ENCODE results near the gene CHST14. TPM values are rescaled to one million over a fixed set of nuclear protein-coding genes. Genes with fewer than 3 reads are reported as not detected.
"Not testable (repeated sequence)": the region's sequence is repeated elsewhere in the genome, so short reads cannot be mapped to it uniquely, and the experiment has no call there.

The CHST14 gene
- polyA plus RNA-seq, 6 donors from 2014 or later = 1.4 to 3.2 (median 2.2) TPM

DNA sequence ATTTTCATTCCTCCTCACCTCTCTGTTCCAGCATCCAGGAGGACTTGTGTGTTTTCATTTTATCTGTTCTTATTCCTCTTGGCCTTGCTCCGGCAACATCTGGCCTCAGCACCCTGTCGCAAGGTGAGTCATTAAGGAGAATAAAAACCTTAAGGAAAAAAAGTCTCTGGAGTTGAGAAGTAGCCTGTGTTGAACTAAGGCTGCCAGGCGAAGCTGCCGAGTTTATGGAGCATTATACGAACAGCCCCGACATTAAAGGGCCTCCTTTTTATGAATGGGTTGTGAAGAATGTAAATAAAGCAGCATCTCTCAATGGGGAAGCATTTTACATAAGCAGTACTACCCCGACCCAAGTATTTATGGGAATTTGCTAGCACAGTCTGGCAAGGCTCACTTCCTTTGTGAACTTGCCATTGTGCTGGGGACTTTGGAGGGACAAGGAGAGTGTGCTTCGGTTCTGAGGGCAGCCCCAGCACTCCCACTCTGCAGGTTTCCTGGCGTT, 25.3 kb upstream of the CHST14 start:
- H3K27me3 Mint-ChIP-seq = no peaks in the 10 kb centered on the region
- peaks cover 34 to 55% (median 46%) of the 10 kb centered on the region in 3 donors for H3K4me1 Mint-ChIP-seq
- no peak for DNase-seq
- no peak overlapping the region for H3K27ac Mint-ChIP-seq
- peak overlapping the region in 1 of 8 donors; percentile 7 for H3K4me3 Mint-ChIP-seq
- no peak for ATAC-seq (ENCODE audit: low read depth in 2 of 2)
- no peaks in the 10 kb centered on the region for H3K36me3 Mint-ChIP-seq
- no peaks in the 10 kb centered on the region for H3K9me3 Mint-ChIP-seq

DNA sequence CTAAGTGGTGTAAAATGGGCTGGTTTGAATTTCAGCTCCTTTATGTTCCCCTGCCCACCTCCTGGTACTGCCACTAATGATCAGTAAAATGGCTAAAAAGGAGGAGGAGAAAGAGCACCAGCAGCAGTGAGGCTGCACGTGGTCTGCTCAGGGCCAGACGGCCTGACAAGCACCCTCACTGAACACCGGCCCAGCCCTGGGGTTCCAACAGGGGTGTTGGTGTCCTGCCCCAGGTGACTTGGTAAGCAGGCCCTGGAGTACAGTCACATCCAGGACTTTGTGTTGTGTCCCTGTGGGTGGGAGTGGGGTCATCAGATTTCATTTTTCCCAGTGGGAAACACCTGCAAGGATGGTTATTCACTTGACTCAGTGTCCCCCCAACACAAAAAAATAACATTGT, 24.6 kb upstream of the CHST14 start:
- DNase-seq (no peak), ATAC-seq (ENCODE audit: low read depth in 2 of 2) (no peak)
- Mint-ChIP-seq H3K4me3 (no peak overlapping the region), H3K9me3 (no peaks in the 10 kb centered on the region), H3K27me3 (no peaks in the 10 kb centered on the region), H3K36me3 (no peaks in the 10 kb centered on the region), H3K27ac (no peak overlapping the region), H3K4me1 (peaks cover 32 to 58% (median 49%) of the 10 kb centered on the region in 3 donors)

DNA sequence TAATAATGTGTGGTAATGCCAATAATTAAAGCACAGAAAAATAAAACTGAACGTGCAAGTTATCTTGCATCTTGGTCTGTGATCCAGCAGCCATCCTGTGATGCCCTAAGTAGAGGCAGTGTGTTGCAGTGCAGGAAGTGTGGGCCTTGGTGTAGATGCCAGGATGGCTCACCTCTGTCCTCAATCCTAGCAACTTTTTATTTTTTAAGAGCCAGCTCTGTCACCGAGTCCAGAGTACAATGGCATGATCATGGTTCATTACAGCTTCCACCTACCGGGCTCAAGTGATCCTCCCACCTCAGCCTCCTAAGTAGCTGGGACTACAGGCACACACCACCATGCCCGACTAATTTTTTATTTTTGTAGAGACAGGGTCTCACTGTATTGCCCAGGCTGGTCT, 22.4 kb upstream of the CHST14 start:
- DNase-seq (no peak), ATAC-seq (ENCODE audit: low read depth in 2 of 2) (no peak)
- no peaks in the 10 kb centered on the region for H3K36me3 Mint-ChIP-seq
- peaks cover 43 to 69% (median 60%) of the 10 kb centered on the region in 3 donors for H3K4me1 Mint-ChIP-seq
- no peak overlapping the region for H3K4me3 Mint-ChIP-seq
- no peaks in the 10 kb centered on the region for H3K9me3 Mint-ChIP-seq
- no peaks in the 10 kb centered on the region for H3K27me3 Mint-ChIP-seq
- no peak overlapping the region for H3K27ac Mint-ChIP-seq

DNA sequence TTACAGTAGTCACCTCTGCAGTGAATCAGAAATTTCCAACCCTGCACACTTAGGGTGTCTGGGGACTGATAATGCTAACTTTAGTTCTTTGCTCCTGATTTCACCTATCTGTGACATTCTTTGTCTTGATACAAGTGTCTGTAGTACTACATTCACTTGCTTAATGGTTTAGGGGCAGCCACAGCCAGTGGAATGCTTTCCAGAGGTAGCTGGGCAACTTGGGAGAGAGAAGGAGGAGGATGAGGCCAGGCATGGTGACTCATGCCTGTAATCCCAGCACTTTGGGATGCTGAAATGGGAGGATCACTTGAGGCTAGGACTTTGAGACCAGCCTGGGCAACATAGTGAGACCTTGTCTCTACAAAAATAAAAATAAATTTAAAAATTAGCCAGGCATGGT, 21.5 kb upstream of the CHST14 start:
- H3K9me3 Mint-ChIP-seq = no peaks in the 10 kb centered on the region
- H3K27me3 Mint-ChIP-seq = no peaks in the 10 kb centered on the region
- no peak overlapping the region for H3K4me3 Mint-ChIP-seq
- H3K27ac Mint-ChIP-seq = peak overlapping the region in 1 of 6 donors; percentile 39
- ATAC-seq (ENCODE audit: low read depth in 2 of 2) (no peak), DNase-seq (no peak)
- H3K36me3 Mint-ChIP-seq = no peaks in the 10 kb centered on the region
- H3K4me1 Mint-ChIP-seq = peaks cover 42 to 69% (median 61%) of the 10 kb centered on the region in 3 donors

DNA sequence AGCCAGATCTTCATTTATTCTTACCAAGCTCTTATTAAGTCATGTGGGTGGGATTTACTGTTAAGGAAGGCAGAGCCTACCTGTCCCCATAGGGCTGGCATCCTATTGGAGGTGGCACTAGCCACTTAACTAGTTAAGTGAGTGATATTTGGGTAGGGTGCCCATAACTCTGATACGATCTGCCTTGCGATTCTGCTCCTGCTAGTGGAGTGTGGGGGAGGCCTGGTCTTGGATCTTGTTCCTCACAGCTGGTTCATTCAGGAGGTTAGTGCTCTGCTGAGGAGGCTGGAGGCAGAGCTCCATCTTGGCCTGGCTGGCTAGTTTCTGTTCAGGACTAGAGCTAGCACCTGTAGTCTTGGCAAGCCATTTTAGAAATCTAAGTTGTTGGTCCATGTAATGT, 20.7 kb upstream of the CHST14 start:
- H3K27me3 Mint-ChIP-seq = no peaks in the 10 kb centered on the region
- H3K4me1 Mint-ChIP-seq = peaks cover 44 to 68% (median 59%) of the 10 kb centered on the region in 3 donors
- no peaks in the 10 kb centered on the region for H3K9me3 Mint-ChIP-seq
- no peak overlapping the region for H3K4me3 Mint-ChIP-seq
- DNase-seq (no peak), ATAC-seq (ENCODE audit: low read depth in 2 of 2) (no peak)
- peak overlapping the region in 2 of 6 donors; percentile 10 to 51 for H3K27ac Mint-ChIP-seq
- no peaks in the 10 kb centered on the region for H3K36me3 Mint-ChIP-seq

DNA sequence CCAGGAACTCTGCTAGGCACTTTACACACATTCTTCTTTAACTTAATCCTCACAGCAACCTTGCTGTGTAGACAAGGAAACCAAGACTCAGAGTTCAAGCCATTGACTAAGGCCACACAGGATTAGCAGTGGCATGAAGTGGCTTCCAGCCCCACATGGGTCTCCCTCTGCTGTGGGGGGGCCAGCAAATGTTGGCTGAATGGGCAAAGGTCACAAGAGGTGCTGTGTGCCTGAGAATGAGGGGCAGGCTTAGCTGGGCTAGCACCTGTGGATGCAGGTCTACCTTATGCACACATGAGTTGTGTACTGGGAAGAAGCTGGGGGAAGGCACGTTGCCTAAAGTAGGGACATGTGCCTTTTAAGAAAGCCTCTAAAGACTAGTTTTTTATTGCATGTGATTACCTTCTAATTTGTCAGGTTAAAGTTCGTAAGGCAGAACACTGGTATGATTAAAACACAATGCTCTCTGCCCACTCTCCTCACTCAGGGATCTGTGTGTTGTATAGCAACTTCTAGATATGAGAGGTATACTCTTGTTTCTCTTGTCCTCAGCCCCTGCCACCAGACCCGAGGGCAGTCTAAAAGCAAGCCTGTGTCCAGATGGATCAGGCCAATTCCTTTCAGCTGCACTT, 19.1 kb upstream of the CHST14 start:
- Mint-ChIP-seq H3K4me3 (peak overlapping the region in 1 of 8 donors; percentile 27), H3K36me3 (no peaks in the 10 kb centered on the region), H3K27ac (peak overlapping the region in 5 of 6 donors; percentile 7 to 80 (median 30)), H3K4me1 (peaks cover 53 to 74% (median 64%) of the 10 kb centered on the region in 3 donors), H3K27me3 (no peaks in the 10 kb centered on the region), H3K9me3 (no peaks in the 10 kb centered on the region)
- ATAC-seq (ENCODE audit: low read depth in 2 of 2) = no peak
- DNase-seq = no peak

DNA sequence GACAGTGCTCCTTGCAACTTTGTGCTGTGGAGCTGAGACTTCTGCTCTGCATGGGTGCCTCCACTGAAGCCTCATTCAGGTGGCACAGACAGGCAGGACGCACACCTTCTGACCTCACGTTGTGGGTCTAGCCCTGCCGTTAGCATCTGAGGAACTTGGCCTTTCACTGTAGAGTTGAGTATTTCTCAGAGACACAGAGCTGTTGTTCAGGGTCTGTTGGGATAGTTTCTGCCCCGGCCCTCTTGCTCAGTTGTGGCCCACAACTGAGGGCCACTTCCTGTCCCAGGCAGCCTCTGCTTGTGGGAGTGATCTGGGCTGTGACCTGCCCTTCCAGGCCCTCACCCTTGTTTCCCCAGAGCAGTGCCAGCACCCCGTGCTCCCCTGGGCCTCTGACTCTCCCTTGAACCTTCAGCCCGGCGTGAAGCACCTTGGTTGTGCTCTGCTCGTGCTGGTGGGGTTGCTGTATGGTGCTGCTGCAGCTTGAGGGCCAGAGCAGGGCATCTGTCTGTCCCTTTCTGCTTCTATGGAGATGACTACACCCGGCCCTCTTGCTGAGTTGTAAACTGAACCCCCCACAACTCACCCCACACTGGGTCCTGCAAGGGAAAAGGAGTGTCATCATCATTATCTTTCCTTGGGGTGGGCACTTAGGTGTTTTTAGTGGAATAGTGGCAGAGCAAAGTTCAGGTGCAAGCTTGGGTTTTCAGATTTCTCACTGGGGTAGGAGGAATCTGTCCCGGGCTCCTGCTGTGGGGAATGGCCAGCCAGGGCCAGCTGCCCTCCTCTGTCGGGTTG, 18.3 kb upstream of the CHST14 start:
- no peaks in the 10 kb centered on the region for H3K27me3 Mint-ChIP-seq
- H3K4me3 Mint-ChIP-seq = peak overlapping the region in 6 of 8 donors; percentile 21 to 63 (median 34)
- H3K4me1 Mint-ChIP-seq = peaks cover 55 to 80% (median 65%) of the 10 kb centered on the region in 3 donors
- no peak for DNase-seq
- no peaks in the 10 kb centered on the region for H3K9me3 Mint-ChIP-seq
- peak overlapping the region in 3 of 6 donors; percentile 30 to 80 (median 49) for H3K27ac Mint-ChIP-seq
- ATAC-seq (ENCODE audit: low read depth in 2 of 2) = peak; percentile 63 to 69
- H3K36me3 Mint-ChIP-seq = no peaks in the 10 kb centered on the region

DNA sequence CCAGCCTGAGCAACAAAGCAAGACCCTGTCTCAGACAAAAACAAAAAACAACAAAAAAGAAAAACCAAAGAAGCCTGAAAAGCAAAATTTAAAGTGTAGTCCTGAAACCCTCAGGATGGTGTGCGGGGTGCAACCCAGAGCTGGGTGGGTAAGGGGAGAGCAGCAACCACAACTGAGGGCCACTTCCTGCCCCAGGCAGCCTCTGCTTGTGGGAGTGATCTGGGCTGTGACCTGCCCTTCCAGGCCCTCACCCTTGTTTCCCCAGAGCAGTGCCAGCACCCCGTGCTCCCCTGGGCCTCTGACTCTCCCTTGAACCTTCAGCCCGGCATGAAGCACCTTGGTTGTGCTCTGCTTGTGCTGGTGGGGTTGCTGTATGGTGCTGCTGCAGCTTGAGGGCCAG, 16.8 kb upstream of the CHST14 start:
- H3K4me3 Mint-ChIP-seq = peak overlapping the region in 6 of 8 donors; percentile 4 to 57 (median 41)
- peak; percentile 56 to 58 for ATAC-seq (ENCODE audit: low read depth in 2 of 2)
- not testable (repeated sequence) for DNase-seq, H3K36me3 Mint-ChIP-seq, H3K27me3 Mint-ChIP-seq, H3K9me3 Mint-ChIP-seq
- H3K27ac Mint-ChIP-seq = peak overlapping the region in 1 of 6 donors; percentile 47
- H3K4me1 Mint-ChIP-seq = peaks cover 60 to 84% (median 65%) of the 10 kb centered on the region in 3 donors

DNA sequence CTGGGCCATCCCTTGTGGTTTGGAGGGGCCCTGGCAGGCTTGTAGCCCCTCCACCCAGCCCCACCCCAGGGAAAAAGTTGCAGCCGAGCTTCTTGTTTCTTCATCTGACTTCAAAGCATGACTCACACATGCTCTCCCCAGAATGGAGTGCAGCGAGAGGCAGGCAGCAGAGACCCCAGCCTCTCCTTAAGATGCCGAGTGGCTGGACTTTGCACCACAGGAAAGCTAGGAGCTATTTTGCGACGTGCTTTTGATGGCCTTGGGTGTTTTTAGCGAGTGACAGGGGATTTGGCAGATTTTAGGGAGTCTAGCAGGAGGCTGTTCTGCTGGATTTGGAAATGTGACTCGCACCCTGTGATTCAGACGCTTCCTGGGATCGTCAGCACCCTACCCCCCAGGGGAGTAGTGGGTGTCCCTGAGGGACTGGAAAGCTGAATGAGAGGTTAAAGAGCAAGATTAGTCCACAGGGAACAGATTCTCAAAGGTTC, 15.8 kb upstream of the CHST14 start:
- H3K9me3 Mint-ChIP-seq = no peaks in the 10 kb centered on the region
- H3K27me3 Mint-ChIP-seq = no peaks in the 10 kb centered on the region
- H3K27ac Mint-ChIP-seq = peak overlapping the region in 3 of 6 donors; percentile 56 to 66 (median 65)
- DNase-seq (no peak), ATAC-seq (ENCODE audit: low read depth in 2 of 2) (no peak)
- peaks cover 58 to 79% (median 58%) of the 10 kb centered on the region in 3 donors for H3K4me1 Mint-ChIP-seq
- no peaks in the 10 kb centered on the region for H3K36me3 Mint-ChIP-seq
- H3K4me3 Mint-ChIP-seq = peak overlapping the region in 2 of 8 donors; percentile 24 to 66

DNA sequence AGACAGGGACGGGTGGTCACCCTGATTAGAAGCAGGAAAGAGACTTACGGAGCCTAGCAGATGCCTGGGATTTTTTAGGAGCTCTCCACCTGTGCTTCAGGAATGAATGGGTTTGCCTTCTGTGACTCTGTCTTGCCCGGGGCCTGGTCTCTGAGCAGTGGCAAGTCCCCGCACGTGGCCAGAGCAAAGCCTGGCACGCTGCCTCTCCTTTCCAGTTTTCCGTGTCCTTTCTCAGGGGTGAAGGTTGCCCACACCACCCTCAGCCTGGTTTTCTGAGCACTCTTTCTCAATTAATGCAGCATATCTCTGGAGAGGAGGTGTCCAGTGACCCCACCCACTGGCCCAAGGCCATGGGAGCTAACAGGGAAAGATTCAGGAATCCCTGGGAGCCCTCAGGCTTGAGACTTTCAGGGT, 14.5 kb upstream of the CHST14 start:
- Mint-ChIP-seq H3K4me1 (peaks cover 48 to 68% (median 51%) of the 10 kb centered on the region in 3 donors), H3K4me3 (no peak overlapping the region), H3K27ac (no peak overlapping the region), H3K9me3 (no peaks in the 10 kb centered on the region), H3K27me3 (no peaks in the 10 kb centered on the region), H3K36me3 (no peaks in the 10 kb centered on the region)
- no peak for DNase-seq
- ATAC-seq (ENCODE audit: low read depth in 2 of 2) = no peak

DNA sequence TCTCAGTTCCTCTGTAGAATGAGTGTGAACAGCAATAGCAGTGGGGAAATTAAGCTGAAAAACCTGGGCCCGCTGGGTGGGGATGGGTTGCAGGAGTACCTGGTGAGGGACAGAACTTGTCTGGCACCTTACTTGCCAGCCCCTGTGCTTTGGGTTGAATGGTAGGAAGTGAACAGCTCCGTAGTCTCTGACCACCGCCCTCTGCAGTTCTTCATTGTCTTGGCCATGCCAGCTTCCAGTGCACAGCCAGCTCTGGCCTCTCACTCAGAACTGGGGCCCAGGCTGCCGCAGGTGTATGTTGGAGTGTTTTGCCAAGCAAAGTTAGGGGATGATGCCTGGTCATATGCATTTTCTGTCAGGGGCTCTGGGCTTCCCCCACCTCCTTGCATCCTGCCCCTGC, 14.0 kb upstream of the CHST14 start:
- H3K4me1 Mint-ChIP-seq = peaks cover 44 to 64% (median 47%) of the 10 kb centered on the region in 3 donors
- H3K4me3 Mint-ChIP-seq = peak overlapping the region in 1 of 8 donors; percentile 56
- no peaks in the 10 kb centered on the region for H3K9me3 Mint-ChIP-seq
- DNase-seq = no peak
- no peaks in the 10 kb centered on the region for H3K27me3 Mint-ChIP-seq
- no peak for ATAC-seq (ENCODE audit: low read depth in 2 of 2)
- H3K36me3 Mint-ChIP-seq = no peaks in the 10 kb centered on the region
- H3K27ac Mint-ChIP-seq = no peak overlapping the region

DNA sequence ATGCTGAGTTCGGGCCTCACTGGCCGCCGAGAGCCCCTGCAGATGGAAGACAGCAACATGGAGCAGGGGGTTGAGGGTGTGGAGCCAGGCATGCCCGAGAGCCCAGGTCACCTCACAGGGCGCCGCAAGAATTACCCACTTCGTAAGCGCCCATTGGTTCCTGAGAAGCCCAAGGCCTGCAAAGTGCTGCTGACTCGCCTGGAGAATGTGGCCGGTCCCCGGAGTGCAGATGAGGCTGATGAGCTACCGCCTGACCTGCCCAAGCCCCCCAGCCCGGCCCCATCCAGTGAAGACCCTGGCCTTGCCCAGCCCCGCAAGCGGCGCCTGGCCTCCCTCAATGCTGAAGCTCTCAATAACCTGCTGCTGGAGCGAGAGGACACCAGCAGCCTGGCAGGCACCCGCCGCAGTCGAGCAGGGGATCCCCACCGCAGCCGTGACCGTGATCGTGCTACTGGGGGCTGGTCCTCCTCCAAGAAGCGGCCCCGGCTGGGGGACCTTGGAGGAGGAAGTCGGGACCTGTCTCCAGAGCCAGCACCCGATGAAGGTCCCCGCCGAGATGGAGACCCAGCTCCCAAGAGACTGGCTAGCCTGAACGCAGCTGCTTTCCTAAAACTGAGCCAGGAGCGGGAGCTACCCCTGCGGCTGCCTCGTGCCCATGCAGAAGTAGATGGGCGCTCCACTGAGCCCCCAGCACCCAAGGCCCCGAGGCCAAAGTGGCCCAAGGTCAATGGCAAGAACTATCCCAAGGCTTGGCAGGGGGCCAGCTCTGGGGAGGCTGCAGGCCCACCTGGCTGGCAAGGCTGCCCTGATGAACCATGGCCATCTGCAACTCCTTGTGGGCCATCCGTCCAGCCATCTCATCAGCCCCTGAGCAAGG, 12.1 kb upstream of the CHST14 start:
- Mint-ChIP-seq H3K9me3 (no peaks in the 10 kb centered on the region), H3K4me3 (no peak overlapping the region), H3K27ac (no peak overlapping the region), H3K36me3 (no peaks in the 10 kb centered on the region), H3K27me3 (no peaks in the 10 kb centered on the region), H3K4me1 (peaks cover 24 to 44% (median 30%) of the 10 kb centered on the region in 3 donors)
- DNase-seq (no peak), ATAC-seq (ENCODE audit: low read depth in 2 of 2) (no peak)
